TTC549 (cell line): Measurements from ENCODE around the gene EPHA6.
A peak's percentile ranks its signal among the peaks of the same experiment; 100 is the strongest.

Experiments
- FAIRE-seq: peaks from 2 replicates; lab custom pipeline; 2012; peaks lifted over from hg19 to GRCh38; lab: Jason Lieb, UNC

EPHA6 gene

GRCh38 chr3:97705764-97706163, 891.4 kb downstream of the EPHA6 start:
- FAIRE-seq = no peak

DNA sequence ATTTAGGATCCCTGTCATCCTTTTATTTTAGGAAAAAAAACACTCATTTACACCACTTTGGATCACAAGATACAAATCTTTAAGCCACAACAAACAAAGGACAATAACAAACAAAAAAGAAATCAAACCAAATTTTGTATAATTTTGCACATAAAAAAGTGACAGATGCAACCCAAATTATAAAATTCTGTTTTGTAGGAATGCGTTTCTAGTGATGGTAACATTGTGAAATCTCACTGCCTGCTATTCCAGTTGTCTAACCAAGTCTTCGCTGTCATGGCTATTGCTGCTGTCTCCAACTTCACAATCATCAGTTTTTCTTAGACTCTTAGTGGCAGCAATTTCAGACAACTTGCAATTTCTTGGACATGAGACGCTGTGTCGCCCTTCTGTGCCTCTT, 891.8 kb downstream of the EPHA6 start:
- FAIRE-seq = no peak

GRCh38 chr3:97711654-97712053, 897.3 kb downstream of the EPHA6 start:
- no peak for FAIRE-seq

DNA sequence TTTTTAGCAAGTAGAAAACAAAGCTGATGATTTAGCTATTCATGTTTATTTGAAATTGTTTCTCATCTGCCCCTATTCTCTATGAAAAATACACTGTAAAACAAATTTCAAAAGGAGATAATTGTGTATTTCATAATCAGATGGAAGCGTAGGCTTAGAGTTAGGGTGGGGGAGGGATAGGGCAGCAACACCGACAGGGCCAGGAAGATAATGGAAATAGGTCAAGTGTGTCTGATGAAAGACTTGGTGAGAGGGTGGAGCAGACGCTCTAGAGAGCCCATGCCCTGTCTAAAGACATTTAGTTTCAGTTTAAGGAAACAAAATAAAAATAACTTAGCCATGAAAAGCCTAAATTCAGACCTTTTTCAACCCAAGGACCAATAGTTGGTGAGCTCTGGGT, 898.5 kb downstream of the EPHA6 start:
- no peak for FAIRE-seq

DNA sequence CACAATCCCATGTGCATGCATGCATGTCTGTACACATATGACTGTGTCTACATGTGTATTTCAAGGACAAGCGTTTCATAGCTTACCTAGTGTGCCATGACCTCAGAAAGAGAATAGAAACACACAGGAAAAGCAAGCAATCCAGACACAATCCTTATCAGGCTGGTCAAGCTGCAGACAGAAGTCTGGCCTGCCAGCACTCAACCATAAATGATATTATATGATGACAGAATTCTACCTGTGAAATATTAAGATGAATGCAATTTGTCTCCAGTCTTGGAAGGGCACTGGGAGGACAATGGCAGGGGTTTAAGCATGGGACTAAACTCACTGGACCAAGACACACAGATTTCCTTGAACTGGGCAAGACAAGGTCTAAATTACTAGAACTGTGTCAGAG, 899.2 kb downstream of the EPHA6 start:
- FAIRE-seq = no peak

DNA sequence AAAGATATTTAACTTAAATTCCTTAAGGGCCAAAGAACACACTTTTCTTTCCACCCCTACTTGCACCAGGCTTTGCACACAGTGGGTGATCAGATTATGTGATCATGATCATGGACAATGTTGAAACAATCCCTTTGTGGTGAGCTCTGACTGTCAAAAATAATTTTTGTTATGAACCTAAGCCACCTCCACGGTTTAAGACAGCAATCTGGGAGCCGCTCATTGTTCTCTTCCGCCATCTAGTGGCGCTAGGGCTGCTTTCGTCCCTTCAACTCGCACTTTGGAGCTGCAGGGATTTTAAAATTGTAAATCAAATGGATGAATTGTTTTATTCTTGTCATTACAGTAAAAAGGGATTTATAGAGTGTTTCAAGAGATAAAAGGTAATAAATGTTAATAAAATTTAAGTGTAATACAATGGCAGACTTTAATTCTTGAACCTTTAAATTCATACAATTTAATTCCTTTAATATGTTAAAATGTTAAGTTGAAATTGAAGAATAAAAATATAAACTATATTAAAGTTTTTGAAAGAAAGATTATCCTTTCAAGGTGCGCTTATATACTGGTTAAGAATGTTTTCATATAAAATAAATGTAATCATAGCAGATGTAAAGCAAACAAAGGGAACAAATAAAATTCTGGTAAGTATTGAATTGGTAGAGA, 904.9 kb downstream of the EPHA6 start:
- FAIRE-seq = peak; percentile 83

DNA sequence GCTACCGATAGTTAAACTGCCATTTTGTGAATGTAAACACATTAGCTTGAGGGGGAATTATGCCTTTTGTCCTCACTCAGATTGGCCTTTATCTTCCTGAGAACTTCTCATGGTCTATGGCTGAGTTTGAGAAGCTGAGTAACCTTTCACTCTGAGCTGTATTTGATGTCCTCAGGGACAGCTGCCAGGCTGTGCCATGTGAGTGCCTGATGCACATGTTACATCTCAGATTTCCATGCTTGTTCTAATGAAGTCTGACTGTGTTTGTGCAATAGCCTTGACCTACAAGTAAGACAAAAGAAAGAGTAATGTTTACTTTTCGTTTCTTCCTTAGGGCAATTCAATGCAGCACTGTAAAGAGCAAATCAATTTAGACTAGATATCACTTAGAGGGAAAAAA, 906.0 kb downstream of the EPHA6 start:
- FAIRE-seq = no peak

GRCh38 chr3:97721446-97721845, 907.1 kb downstream of the EPHA6 start:
- FAIRE-seq = no peak

DNA sequence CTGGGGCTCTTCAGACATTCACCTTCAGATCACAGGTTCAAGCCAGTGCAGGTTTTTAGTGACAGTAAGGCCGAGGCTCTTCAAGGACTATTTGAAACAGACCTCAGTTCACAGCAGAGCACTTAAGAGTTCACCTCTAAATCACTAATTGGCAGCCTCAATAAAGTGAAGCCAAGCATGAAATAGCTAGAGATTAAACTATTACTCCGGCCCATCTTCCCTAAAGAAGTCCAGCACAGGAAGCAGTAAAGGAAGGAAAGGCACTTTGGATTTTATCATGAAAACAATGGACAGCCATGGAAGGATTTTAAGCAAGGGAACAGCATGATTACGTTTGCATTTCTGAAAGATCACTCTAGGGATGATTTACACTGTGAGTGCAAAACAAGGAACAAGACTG, 922.5 kb downstream of the EPHA6 start:
- FAIRE-seq = no peak

DNA sequence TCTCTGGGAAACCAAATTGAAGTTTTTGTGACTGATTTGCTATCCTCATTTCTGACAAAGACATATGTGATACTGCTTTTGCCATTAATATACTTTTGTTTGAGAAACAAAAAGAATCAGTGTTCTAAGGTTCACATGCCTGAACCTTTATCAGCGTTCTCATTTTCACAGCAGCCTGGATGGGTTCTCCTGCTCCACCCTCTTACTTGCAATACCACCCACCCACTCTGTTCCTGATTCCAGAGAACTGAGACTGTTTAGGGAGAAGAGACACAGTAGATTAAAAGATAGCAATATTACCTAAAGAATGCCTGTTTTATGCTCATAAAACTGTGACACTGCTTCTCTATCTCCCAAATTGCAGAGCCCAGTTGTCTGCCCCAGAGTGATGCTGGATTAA, 924.4 kb downstream of the EPHA6 start:
- no peak for FAIRE-seq

DNA sequence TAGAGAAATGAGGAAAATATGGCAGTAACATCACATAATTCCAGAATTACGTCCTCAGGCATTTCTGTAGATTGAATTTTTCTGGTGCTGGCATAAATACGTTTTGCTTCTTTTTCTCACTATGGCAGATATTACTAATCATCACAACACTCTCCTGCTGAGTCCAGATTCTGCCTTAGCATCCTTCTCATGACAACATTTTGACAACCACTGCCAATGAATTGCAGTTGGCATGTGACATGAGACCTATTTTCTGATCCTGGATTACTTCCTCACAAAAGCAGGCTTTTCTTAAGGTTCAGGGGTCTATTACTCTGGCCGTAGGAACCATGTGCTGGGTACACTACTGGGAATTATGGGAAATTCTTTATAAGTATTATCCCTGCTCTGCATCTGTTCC, 927.6 kb downstream of the EPHA6 start:
- no peak for FAIRE-seq

DNA sequence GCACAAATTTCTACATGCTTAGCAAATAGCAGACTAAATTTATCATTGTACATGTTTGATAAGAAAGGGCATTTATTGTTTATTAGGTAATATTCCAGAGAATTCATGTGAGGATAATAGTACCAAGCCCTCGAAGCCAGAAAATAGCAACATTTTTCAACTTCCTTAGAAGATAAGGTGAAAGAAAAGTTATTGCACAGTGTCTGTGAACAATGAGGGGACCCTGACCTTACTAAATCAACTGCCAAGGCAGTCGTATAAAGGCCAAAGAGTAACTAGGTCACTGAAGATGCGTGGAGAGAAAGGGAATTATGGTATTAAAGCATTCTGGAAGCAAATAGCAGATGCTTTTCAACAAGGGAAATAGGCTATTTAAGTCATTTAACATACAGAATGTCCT, 929.9 kb downstream of the EPHA6 start:
- FAIRE-seq = no peak

GRCh38 chr3:97763586-97764406, 949.4 kb downstream of the EPHA6 start:
- no peak for FAIRE-seq

DNA sequence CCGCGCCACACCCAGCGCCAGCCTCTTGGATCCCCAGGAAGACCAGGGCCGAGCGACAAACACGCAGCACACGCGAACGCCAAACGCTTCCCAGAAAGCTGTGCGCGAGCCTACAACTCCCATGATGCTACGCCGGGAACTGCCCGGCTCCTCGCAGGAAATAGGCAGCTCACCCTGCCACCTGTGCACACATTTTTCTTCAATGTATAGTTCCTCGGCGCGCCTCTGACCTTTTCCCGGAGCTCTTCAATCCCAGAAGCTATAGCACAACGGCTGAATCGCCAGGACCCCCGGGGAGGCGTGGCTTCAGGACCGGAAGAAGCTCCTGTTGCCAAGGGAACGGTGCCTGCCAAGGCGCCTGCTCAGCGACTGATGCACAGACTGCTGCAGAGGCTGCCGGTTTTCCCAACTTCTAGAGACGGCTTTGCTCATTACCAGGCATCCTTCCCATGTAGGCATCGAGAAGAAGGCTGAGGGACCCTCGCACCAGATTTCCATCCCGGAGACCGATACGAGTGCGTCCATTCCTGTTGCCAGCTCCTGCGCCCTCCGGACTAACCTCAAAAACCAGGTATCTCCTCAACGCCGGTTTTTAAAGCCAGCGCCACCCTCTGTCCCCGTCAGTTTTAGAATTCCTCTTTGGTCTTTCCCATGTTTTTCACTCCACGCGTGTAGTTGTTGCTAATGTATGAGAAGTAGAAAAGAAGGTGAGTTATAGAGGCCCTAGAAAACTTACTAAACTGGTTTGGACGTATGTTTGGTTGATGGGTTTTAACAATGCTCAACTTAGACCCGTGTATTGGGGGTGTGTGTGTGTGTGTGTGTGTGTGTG, 950.2 kb downstream of the EPHA6 start, which contains the start of gene ARL6:
ARL6 (plus strand) TSS at position 352 of the 832 bp plus-strand sequence. CDS start 3,350 bp downstream, outside the sequence.
- no peak for FAIRE-seq

- no peak for FAIRE-seq
Observed at GRCh38 chr3:97765336-97765735, 950.9 kb downstream of the EPHA6 start.

GRCh38 chr3:97772926-97773325, 958.5 kb downstream of the EPHA6 start:
- FAIRE-seq = no peak

- FAIRE-seq = no peak
Observed at GRCh38 chr3:97778152-97778551, 963.8 kb downstream of the EPHA6 start.

GRCh38 chr3:97793420-97794019, 979.1 kb downstream of the EPHA6 start:
- peak; percentile 77 for FAIRE-seq

DNA sequence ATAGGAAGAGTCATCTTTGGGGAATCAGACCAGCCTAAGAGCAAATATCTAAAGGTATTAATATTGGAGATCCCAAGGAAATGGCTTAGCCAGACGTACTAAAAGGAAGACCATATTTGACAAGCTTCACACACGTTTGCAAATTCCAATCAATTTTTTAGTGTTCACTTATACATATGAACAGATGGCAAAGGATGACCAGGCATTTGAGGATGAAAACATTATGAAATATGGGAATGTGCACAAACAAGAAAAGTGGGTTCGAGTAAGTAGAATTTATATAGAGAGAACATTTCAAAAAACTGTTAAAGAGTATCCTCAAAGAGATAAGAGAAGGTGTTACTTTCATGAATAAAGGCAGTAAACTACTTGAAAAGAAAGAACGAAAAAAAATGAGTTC, 981.6 kb downstream of the EPHA6 start:
- no peak for FAIRE-seq
